ENCODE results near the gene POU2AF3. TPM values are rescaled to one million over a fixed set of nuclear protein-coding genes. Genes with fewer than 3 reads are reported as not detected.

POU2AF3 gene
- polyA plus RNA-seq, 1 of the 3 experiments (the other 2 are of a cell fraction): 0.07 TPM

DNA sequence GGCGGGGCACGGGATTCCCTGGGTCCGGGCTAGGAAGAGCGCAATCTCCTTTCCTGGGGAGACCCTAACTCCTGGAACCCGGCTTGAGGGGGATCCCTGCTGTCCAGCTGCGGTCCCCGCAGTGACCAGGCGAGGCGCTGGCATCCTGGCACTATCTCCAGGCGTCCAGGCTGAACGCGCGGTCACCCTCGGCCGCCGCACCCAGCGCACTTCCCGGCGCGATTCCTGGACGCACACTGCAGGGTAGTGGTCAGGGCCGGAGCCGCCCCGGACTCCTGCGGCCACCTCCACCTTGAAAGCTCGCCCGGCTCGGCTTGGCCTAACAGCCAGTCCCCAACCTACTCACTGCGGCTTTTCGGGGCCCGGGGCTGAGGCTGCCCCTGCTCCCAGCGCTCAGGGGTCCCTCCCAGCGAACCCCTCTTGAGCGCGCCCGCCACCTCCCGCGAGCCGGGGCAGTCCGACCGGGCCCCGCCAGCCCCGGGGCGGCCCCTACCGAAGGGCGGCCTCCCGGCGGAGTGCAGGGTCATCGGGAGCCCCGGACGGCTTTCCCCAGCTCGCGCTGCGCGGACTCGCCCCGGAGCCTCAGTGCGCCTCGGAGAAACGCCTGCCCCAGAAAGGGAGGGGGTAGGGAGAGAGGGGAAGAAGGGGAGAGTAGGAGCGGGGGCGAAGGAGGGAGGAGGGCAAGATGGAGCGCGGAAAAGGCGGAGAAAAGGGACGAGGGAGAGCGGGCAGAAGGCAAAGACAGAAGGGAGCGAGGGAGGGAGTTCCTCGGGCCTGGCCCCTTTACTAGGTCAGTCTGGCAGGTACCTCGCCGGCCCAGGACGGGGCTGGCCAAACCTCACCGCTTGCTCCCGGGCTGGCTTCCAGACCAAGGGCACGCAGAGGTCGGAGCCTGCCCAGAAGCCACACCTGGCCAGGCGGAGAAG, 1.0 kb downstream of the POU2AF3 start:
- no peaks in the 10 kb centered on the region for H3F3A ChIP-seq (replicated peaks; ENCODE audit: insufficient read depth)
- H3K4me2 ChIP-seq: peak overlapping the region; percentile 94
- H3K36me3 ChIP-seq (replicated peaks in 1 of 2; ENCODE audit: control insufficient read depth in 1 of 2, insufficient read depth in 2 of 2, low read length in 1 of 2): no peaks in the 10 kb centered on the region
- no peaks in the 10 kb centered on the region for H3K79me2 ChIP-seq (ENCODE audit: insufficient read depth)
- H4K20me1 ChIP-seq (ENCODE audit: insufficient read depth): no peaks in the 10 kb centered on the region
- no peaks in the 10 kb centered on the region for H3K9me3 ChIP-seq
- no peaks in the 10 kb centered on the region for H3K9me2 ChIP-seq
- TF ChIP-seq CTCF (IDR thresholded peaks at IDR 0.05): peak; percentile 60
- TF ChIP-seq SMC3 (IDR thresholded peaks at IDR 0.05; ENCODE audit: low read depth, low read length): peak; percentile 28
- peak; percentile 58 for TF ChIP-seq RAD21 (IDR thresholded peaks at IDR 0.05; ENCODE audit: low read length)
- no peak for TF ChIP-seq MEF2A (IDR thresholded peaks at IDR 0.05; ENCODE audit: borderline replicate concordance, low read depth)
- ChIA-PET POLR2A (no interaction called here), CTCF (interaction anchor here (0.6 to 7.0 kb wide), 19 partner anchors 8 to 905 kb away, joined by 3 to 57 read pairs (median 5); no protein-coding TSS in a partner anchor)
- peaks cover 5% of the 10 kb centered on the region in 2 experiments; a peak in 2 of 4 replicates for H3K4me1 ChIP-seq (ENCODE audit: control insufficient read depth in 1 of 2, insufficient read depth in 2 of 2, low read depth in 1 of 2, low read length in 1 of 2)
- under 1% methylated on average over 42 of the region's 77 CpGs for WGBS (ENCODE audit: low lambda C conversion rate)
- H3K4me3 ChIP-seq (ENCODE audit: low read depth in 2 of 2, low read length in 1 of 2): peak overlapping the region; percentile 54 to 60
- H2AFZ ChIP-seq (ENCODE audit: low read depth): peak overlapping the region; percentile 74
- peaks cover 27% of the 10 kb centered on the region; the same call in 1 of the 2 replicates for H3K27me3 ChIP-seq (ENCODE audit: insufficient read depth)
- H3K9ac ChIP-seq: no peak overlapping the region; the same call in 1 of the 2 replicates
- DNase-seq: peak; percentile 92
- no peak overlapping the region for H3K27ac ChIP-seq (ENCODE audit: low read depth in 2 of 2, low read length in 1 of 2)

- 85% methylated on average over 9 of the region's 9 CpGs for WGBS (ENCODE audit: low lambda C conversion rate)
- CTCF ChIA-PET: interaction anchor here (0.8 to 7.0 kb wide), 5 partner anchors 11 to 146 kb away, joined by 3 to 57 read pairs (median 22); no protein-coding TSS in a partner anchor
Observed at GRCh38 chr11:111300569-111300968, 2.2 kb downstream of the POU2AF3 start.

More at GRCh38 chr11:111300569-111300968, 2.2 kb downstream of the POU2AF3 start:
- Histone ChIP-seq H3K4me3 (ENCODE audit: low read depth in 2 of 2, low read length in 1 of 2) (no peak overlapping the region), H3K4me1 (ENCODE audit: control insufficient read depth in 1 of 2, insufficient read depth in 2 of 2, low read depth in 1 of 2, low read length in 1 of 2) (peaks cover 5% of the 10 kb centered on the region in 2 experiments; a peak in 2 of 4 replicates), H3K79me2 (ENCODE audit: insufficient read depth) (no peaks in the 10 kb centered on the region), H3K36me3 (replicated peaks in 1 of 2; ENCODE audit: control insufficient read depth in 1 of 2, insufficient read depth in 2 of 2, low read length in 1 of 2) (no peaks in the 10 kb centered on the region), H2AFZ (ENCODE audit: low read depth) (no peak overlapping the region), H3F3A (replicated peaks; ENCODE audit: insufficient read depth) (no peaks in the 10 kb centered on the region), H4K20me1 (ENCODE audit: insufficient read depth) (no peaks in the 10 kb centered on the region), H3K4me2 (no peak overlapping the region), H3K27me3 (ENCODE audit: insufficient read depth) (peaks cover 27% of the 10 kb centered on the region; the same call in 1 of the 2 replicates), H3K27ac (ENCODE audit: low read depth in 2 of 2, low read length in 1 of 2) (no peak overlapping the region), H3K9ac (no peak overlapping the region), H3K9me2 (no peaks in the 10 kb centered on the region), H3K9me3 (no peaks in the 10 kb centered on the region)
- POLR2A ChIA-PET: no interaction called here
- TF ChIP-seq EZH2phosphoT487 (IDR thresholded peaks at IDR 0.05; ENCODE audit: borderline replicate concordance, low read depth) (no peak), TAF1 (IDR thresholded peaks at IDR 0.05; ENCODE audit: borderline replicate concordance, low read depth, low read length) (no peak), MEF2A (IDR thresholded peaks at IDR 0.05; ENCODE audit: borderline replicate concordance, low read depth) (no peak), ZBTB33 (IDR thresholded peaks at IDR 0.05; ENCODE audit: borderline replicate concordance, low read depth) (no peak), RCOR1 (IDR thresholded peaks at IDR 0.05; ENCODE audit: low read length) (no peak), CHD2 (IDR thresholded peaks at IDR 0.05; ENCODE audit: low read length, partially characterized antibody) (no peak), FOXM1 (IDR thresholded peaks at IDR 0.05; ENCODE audit: low read depth) (no peak), JUND (IDR thresholded peaks at IDR 0.05) (no peak), USF1 (IDR thresholded peaks at IDR 0.05; ENCODE audit: borderline replicate concordance, low read depth) (no peak), NRF1 (IDR thresholded peaks at IDR 0.05; ENCODE audit: low read depth, low read length) (no peak)
- DNase-seq: no peak

Measured in SK-N-SH (cell line).